ACC112 (cell line): ENCODE data around the gene RXRA.

Experiments
- H2AFZ ChIP-seq: fragments of 200-600 bp; sonication (generic); one replicate; pipeline ENCODE4 v1.6.0; 2017; ENCODE audit warnings: antibody characterized with exemption, low read length; ENCODE audit not compliant: unreplicated experiment
- H3K27ac ChIP-seq: fragments of 200-600 bp; sonication (generic); 2 replicates; pipeline ENCODE4 v1.5.1; 2014; ENCODE audit warnings: low read depth, mild to moderate bottlenecking, antibody characterized with exemption, low read length, moderate library complexity
- H3K27me3 ChIP-seq: fragments of 200-600 bp; sonication (generic); 2 replicates; pipeline ENCODE4 v1.6.1; 2014; ENCODE audit warnings: mild to moderate bottlenecking, antibody characterized with exemption, low read length, moderate library complexity, mixed read lengths; ENCODE audit not compliant: insufficient read depth
- H3K36me3 ChIP-seq: fragments of 200-600 bp; sonication (generic); 2 replicates; pipeline ENCODE4 v1.6.1; 2016; ENCODE audit warnings: mild to moderate bottlenecking, antibody characterized with exemption, low read length, moderate library complexity, mixed read lengths; ENCODE audit not compliant: insufficient read depth
- H3K4me1 ChIP-seq: fragments of 200-600 bp; sonication (generic); one replicate; pipeline ENCODE4 v1.6.1; 2016; ENCODE audit warnings: low read length, mixed read lengths; ENCODE audit not compliant: insufficient read depth, unreplicated experiment, control insufficient read depth
- H3K4me3 ChIP-seq: fragments of 200-600 bp; sonication (generic); 2 replicates; pipeline ENCODE4 v1.5.1; 2014; ENCODE audit warnings: mild to moderate bottlenecking, low read depth, low read length
- H3K79me2 ChIP-seq: fragments of 200-600 bp; sonication (generic); one replicate; pipeline ENCODE4 v1.6.0; 2016; ENCODE audit warnings: low read length; ENCODE audit not compliant: control insufficient read depth, unreplicated experiment, insufficient read depth

RXRA gene

DNA sequence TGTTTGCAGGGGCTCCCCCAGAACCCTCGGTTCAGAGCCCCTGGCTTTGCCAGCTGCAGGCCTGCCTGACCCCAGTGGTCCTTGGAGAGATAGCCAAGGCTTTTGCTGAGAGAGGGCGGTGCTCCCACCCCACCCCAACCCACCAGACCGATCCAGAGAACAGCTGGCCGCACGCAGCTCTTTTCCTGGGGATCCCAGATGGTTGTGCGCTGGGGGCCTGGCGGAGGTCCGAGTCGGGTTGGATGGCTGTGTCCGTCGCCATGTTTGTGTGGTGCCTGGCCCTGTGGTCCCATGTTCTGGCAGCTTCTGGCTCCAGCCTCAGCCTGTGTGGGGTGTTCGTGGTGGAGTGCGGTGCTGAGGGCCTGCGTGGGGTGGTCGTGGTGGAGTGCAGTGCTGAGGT lies 97.5 kb downstream of the RXRA start:
- Histone ChIP-seq H3K36me3 (0 out of 2 replicates have a peak, but pooled peaks cover 3% of the 10 kb centered on the region), H3K4me1 (no peaks in the 10 kb centered on the region)

DNA sequence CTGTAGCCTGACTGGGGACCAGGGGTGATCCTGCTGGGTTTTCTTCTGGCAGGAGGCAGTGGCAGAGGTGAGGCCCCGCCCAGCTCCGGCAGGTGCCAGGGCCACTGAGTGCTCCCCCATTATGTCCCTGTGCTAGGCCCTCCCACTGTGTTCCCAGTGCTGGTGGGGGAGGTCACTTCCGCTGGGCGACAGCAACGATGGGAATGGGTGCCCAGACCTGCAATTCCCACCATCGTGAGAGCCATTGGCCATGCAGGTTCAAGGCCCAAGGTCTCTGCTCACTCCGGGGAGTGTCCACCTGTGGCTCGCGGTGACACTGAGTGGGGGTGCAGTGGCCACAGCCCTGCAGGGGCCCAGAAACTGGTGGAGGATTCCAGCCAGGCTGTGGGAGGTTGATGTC lies 98.6 kb downstream of the RXRA start:
- H3K36me3 ChIP-seq = 0 out of 2 replicates have a peak, but pooled peaks cover 3% of the 10 kb centered on the region
- H3K4me3 ChIP-seq = no peak overlapping the region
- no peak overlapping the region for H2AFZ ChIP-seq
- no peak overlapping the region for H3K27ac ChIP-seq
- H3K27me3 ChIP-seq = no peaks in the 10 kb centered on the region
- H3K4me1 ChIP-seq = no peaks in the 10 kb centered on the region
- H3K79me2 ChIP-seq = no peaks in the 10 kb centered on the region

More for the DNA sequence above, 97.5 kb downstream of the RXRA start:
- Histone ChIP-seq H2AFZ (no peak overlapping the region), H3K27ac (no peak overlapping the region), H3K79me2 (no peaks in the 10 kb centered on the region), H3K4me3 (no peak overlapping the region), H3K27me3 (no peaks in the 10 kb centered on the region)

DNA sequence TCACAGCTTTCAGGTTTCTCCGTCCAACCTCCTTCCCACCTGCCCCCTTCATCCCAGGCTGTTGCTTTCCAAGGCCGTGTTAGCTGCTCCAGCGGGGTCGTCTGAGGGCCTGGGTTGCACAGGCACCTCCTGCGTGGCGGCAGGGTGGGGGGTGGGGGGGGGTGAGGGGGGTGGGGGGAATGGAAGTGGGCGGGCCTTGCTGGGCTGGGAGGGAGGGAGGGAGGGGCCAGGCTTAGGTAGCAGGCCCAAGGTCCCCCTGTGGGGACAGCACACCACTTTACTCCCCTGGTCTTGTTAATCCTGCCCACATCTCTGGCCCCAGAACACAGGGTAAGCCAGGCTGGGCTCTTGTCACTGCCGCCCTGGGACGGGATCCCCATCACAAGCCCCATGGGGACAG lies 99.1 kb downstream of the RXRA start:
- H3K4me3 ChIP-seq = no peak overlapping the region
- no peak overlapping the region for H3K27ac ChIP-seq
- H3K79me2 ChIP-seq = no peaks in the 10 kb centered on the region
- 0 out of 2 replicates have a peak, but pooled peaks cover 3% of the 10 kb centered on the region for H3K36me3 ChIP-seq
- no peaks in the 10 kb centered on the region for H3K4me1 ChIP-seq
- H3K27me3 ChIP-seq = no peaks in the 10 kb centered on the region
- H2AFZ ChIP-seq = no peak overlapping the region

DNA sequence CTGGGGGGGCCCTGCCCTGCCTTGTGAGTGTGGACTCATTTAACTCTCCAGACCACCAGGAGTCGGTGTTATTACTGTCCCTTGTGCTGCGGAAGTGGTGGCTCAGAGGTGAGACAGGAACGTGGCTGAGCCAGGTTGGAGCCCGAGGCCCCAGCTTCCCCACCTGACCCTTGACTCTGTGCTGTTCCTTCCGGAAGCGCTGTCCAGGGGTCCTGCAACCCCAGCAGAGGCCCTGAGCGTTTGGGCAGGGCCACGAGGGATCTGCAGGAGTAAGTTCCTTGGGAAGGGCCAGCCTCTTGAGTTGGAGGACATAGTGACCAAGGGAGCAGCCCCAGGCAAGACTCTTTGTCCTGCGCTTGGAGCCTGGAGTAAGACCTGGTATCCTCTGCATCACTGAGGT lies 99.6 kb downstream of the RXRA start:
- H3K4me3 ChIP-seq = no peak overlapping the region
- H3K36me3 ChIP-seq = 0 out of 2 replicates have a peak, but pooled peaks cover 3% of the 10 kb centered on the region
- H2AFZ ChIP-seq = no peak overlapping the region
- H3K27ac ChIP-seq = no peak overlapping the region
- no peaks in the 10 kb centered on the region for H3K27me3 ChIP-seq
- no peaks in the 10 kb centered on the region for H3K4me1 ChIP-seq
- H3K79me2 ChIP-seq = no peaks in the 10 kb centered on the region

DNA sequence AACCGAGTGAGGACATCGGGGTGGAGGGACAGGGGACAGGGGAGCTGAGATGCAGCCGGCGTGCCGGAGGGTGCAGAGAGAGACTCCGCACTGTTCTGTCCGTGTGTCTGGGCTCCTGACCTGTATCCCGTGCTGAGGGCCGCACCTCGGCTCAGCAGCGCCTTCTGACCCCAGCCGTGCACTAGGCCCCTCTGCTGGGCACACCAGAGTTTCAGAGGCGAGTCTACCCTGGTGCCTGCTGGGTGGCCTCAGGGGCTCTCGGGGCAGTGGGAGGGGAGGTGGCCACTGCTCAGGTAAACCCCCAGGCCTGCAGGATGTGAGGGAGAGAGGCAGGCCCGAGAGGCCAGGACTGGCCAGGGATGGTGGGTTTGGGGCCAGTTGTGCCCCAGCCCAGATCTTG lies 100.2 kb downstream of the RXRA start:
- Histone ChIP-seq H2AFZ (no peak overlapping the region), H3K27ac (no peak overlapping the region), H3K36me3 (0 out of 2 replicates have a peak, but pooled peaks cover 3% of the 10 kb centered on the region), H3K79me2 (no peaks in the 10 kb centered on the region), H3K4me3 (no peak overlapping the region), H3K4me1 (no peaks in the 10 kb centered on the region), H3K27me3 (no peaks in the 10 kb centered on the region)

DNA sequence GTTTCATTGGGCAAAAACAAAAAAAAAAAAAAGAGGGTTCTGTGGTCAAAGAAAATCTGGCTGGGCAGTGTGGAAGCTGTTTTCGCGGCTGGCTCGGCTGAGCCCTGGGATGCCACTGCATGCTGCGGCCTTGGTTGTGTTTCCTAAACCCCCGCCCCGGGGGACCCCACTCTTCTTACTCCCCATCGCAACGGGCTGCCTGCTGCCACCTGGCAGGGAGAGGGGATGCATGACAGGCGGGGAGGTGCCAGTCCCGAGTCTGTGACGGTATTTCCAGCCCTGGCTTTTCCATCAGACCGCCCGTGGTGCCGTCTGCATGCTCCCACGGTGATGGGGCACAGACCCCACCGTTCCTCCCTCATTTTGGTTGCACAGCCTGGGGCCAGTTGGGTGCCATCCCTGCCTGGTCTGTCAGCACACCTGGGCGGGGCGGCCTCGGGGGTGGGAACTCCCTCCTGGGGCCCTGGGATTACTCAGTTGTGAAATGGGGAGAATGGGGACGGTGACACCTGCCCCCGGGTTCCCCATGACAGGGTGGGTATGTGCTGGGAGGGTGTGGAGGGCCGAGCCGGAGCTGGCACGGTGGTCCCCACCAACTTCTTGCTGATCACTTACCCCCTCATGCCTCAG lies 101.0 kb downstream of the RXRA start:
- H3K4me3 ChIP-seq = no peak overlapping the region
- H3K27ac ChIP-seq = no peak overlapping the region
- 0 out of 2 replicates have a peak, but pooled peaks cover 3% of the 10 kb centered on the region for H3K36me3 ChIP-seq
- H3K4me1 ChIP-seq = peaks cover 1% of the 10 kb centered on the region
- no peak overlapping the region for H2AFZ ChIP-seq
- H3K27me3 ChIP-seq = no peaks in the 10 kb centered on the region
- no peaks in the 10 kb centered on the region for H3K79me2 ChIP-seq

DNA sequence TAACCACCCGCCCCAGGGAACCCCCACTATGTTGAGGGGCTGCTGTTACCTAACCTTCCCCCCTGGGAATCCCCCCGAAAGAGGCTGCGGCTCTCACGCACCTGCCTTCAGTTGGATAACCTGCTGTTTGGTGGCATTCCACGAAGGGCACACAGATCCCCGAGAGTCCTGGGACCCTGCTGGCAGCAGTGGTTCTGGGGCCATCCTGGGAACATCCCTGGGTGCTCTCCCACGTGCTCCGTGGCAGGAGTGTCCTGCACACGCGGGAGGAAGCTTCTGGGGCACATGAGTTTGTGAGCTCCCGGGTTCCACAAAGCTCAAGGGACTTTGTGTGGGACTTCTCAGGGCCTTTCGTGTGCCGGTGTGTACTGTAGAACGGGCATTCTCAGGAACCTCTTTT lies 102.3 kb downstream of the RXRA start:
- Histone ChIP-seq H3K79me2 (no peaks in the 10 kb centered on the region), H3K4me3 (no peak overlapping the region), H3K27ac (no peak overlapping the region), H3K27me3 (no peaks in the 10 kb centered on the region), H2AFZ (no peak overlapping the region), H3K4me1 (peaks cover 14% of the 10 kb centered on the region), H3K36me3 (no peaks in the 10 kb centered on the region)

DNA sequence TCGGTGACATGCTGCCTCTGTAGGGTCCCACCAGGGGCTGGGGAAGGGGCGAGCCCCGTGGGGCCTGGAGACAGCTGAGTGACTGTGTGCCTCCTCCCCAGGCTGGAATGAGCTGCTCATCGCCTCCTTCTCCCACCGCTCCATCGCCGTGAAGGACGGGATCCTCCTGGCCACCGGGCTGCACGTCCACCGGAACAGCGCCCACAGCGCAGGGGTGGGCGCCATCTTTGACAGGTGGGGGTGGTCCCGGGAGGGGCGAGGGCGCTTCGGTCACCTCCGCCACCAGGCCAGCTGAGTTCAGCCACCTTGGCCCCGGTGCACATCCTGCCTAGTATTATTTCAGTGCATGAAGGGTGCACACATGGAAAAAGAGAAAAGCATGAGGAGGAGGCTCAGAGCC lies 102.8 kb downstream of the RXRA start:
- Histone ChIP-seq H3K27me3 (no peaks in the 10 kb centered on the region), H3K79me2 (no peaks in the 10 kb centered on the region), H3K27ac (no peak overlapping the region), H2AFZ (no peak overlapping the region), H3K4me1 (peaks cover 15% of the 10 kb centered on the region), H3K4me3 (no peak overlapping the region), H3K36me3 (no peaks in the 10 kb centered on the region)

DNA sequence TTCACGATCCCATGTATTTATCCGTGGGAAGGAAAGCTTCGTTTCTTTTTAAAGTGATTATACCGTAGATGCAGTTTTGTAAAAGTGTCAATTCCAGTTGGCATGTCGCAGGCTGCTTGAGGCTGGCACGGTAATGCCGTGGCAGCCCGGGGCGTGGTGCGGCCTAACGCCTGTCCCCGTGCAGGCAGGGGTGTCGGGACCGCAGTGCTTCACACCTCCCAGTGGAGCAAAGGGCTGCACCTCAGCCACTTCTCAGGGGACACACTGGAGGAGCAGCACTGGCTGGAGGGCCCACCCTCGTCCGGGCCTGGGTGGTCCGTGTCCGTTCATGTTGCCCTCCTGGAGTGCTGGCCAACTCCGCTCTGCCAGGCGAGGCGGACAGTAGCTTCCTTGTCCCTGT lies 103.2 kb downstream of the RXRA start:
- Histone ChIP-seq H3K36me3 (peaks cover 4% of the 10 kb centered on the region; the same call in 1 of the 2 replicates), H3K4me3 (no peak overlapping the region), H3K79me2 (no peaks in the 10 kb centered on the region), H2AFZ (no peak overlapping the region), H3K27ac (no peak overlapping the region), H3K27me3 (no peaks in the 10 kb centered on the region), H3K4me1 (peaks cover 18% of the 10 kb centered on the region)

DNA sequence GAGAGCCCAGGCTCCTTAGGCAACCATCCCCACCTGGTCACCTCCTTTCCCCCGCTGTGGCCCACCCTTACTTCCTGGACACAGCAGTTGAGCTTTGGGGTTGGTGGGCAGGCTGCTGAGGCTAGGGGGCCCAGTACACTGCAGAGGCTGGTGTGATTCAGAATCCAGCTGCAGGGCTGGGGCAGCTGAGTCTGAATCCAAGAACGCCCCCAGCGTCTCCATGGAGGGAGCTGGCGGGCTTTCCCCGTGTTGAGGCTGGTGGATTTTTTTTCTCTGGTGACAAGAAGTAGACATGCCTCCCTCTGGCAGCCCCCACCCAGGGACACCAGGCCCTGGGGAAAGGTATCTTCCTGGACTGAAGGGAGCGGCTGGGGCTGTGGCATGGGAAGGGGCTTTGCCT lies 104.8 kb downstream of the RXRA start:
- Histone ChIP-seq H3K4me1 (peaks cover 27% of the 10 kb centered on the region), H3K36me3 (peaks cover 5% of the 10 kb centered on the region; the same call in 1 of the 2 replicates)

DNA sequence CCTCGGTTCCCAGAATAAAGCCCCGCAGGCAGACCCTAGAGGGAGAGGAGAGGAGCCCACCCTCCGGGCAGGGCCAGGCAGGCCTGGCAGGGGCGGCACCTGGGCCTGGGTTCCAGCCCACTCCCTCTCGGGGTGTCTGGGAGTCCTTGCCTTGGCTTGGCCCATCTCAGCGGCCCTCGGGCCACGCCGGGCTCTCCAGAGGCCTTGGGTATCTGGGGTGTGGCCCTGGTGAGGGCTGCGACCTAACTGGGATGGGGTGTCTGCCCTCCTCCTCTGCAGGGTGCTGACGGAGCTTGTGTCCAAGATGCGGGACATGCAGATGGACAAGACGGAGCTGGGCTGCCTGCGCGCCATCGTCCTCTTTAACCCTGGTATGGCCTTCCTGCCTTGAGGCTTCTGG lies 105.4 kb downstream of the RXRA start:
- Histone ChIP-seq H3K27me3 (no peaks in the 10 kb centered on the region), H3K36me3 (peaks cover 9% of the 10 kb centered on the region; the same call in 1 of the 2 replicates), H3K4me3 (no peak overlapping the region), H2AFZ (no peak overlapping the region), H3K4me1 (peaks cover 27% of the 10 kb centered on the region), H3K79me2 (no peaks in the 10 kb centered on the region), H3K27ac (no peak overlapping the region)

More for the DNA sequence above, 104.8 kb downstream of the RXRA start:
- Histone ChIP-seq H3K27me3 (no peaks in the 10 kb centered on the region), H2AFZ (no peak overlapping the region), H3K4me3 (no peak overlapping the region), H3K27ac (no peak overlapping the region), H3K79me2 (no peaks in the 10 kb centered on the region)
